Naive thymus-derived CD4-positive, alpha-beta T cell (primary cell): ENCODE measurements around the gene FRMPD4. TPM values are rescaled to one million over a fixed set of nuclear protein-coding genes. Genes with fewer than 3 reads are reported as not detected.
A peak's percentile ranks its signal among the peaks of the same experiment; 100 is the strongest.

ENCODE experiments used
- ATAC-seq: fragments of 150-1000 bp; cut with Tn5 transposase; 2 replicates; pipeline ENCODE4 v1.10.0; 2021; ENCODE audit warnings: mild to moderate bottlenecking, moderate library complexity
- CTCF ChIA-PET: fragments of 350-600 bp; sonication (Branson Sonifier 250); formaldehyde crosslinking; loops from one replicate; lab custom pipeline; 2021; ENCODE audit warnings: antibody characterized with exemption; lab: Charles Lee
- POLR2A ChIA-PET: fragments of 350-600 bp; sonication (Branson Sonifier 250); formaldehyde crosslinking; loops from one replicate; lab custom pipeline; 2021; ENCODE audit warnings: antibody characterized with exemption, inconsistent platforms; lab: Charles Lee
- DNase-seq, 9 donors: peaks; one replicate each; pipeline versions ENCODE4 v3.0.0 to v3.0.0-alpha.2; 2020 to 2022; ENCODE audit warnings: mixed read lengths in 1 of 9
- H3K27ac ChIP-seq: one replicate; pipeline ENCODE4 v1.7.0; 2013; ENCODE audit warnings: mild to moderate bottlenecking, low read depth, low read length, moderate library complexity
- H3K27me3 ChIP-seq, 2 donors: one replicate each; pipeline ENCODE4 v1.7.0; 2013; ENCODE audit warnings: low read length in 2 of 2, mild to moderate bottlenecking in 2 of 2, moderate library complexity in 2 of 2; ENCODE audit not compliant: control insufficient read depth in 2 of 2, insufficient read depth in 2 of 2
- H3K36me3 ChIP-seq, 3 experiments: 1 replicate in 2 of 3; 2 replicates in 1 of 3; pipeline ENCODE4 v1.7.0; 2013; ENCODE audit warnings: low read length in 3 of 3, mild to moderate bottlenecking in 3 of 3, moderate library complexity in 1 of 3; ENCODE audit not compliant: insufficient read depth in 3 of 3, control insufficient read depth in 2 of 3
- H3K4me1 ChIP-seq, 2 donors: one replicate each; pipeline ENCODE4 v1.7.0; 2013; ENCODE audit warnings: low read length in 2 of 2, mild to moderate bottlenecking in 2 of 2, moderate library complexity in 1 of 2; ENCODE audit not compliant: control insufficient read depth in 2 of 2, insufficient read depth in 2 of 2
- H3K4me3 ChIP-seq: 2 replicates; pipeline ENCODE4 v1.7.0; 2013; ENCODE audit warnings: mild to moderate bottlenecking, low read length
- H3K9me3 ChIP-seq, 3 experiments: 1 replicate in 2 of 3; 2 replicates in 1 of 3; pipeline ENCODE4 v1.7.0; 2013; ENCODE audit warnings: low read length in 3 of 3; ENCODE audit not compliant: control insufficient read depth in 2 of 3
- H3K27ac Mint-ChIP-seq, 9 donors: one replicate each; pipeline ENCODE4 v1.8.0; 2020 to 2022; ENCODE audit warnings: mixed read lengths in 9 of 9, mild to moderate bottlenecking in 8 of 9, moderate library complexity in 5 of 9, inconsistent platforms in 2 of 9
- H3K27me3 Mint-ChIP-seq, 5 donors: one replicate each; pipeline ENCODE4 v1.8.0; 2021 to 2022; ENCODE audit warnings: mixed read lengths in 5 of 5, mild to moderate bottlenecking in 1 of 5
- H3K36me3 Mint-ChIP-seq, 5 donors: one replicate each; pipeline ENCODE4 v1.8.0; 2020 to 2022; ENCODE audit warnings: mixed read lengths in 5 of 5, mild to moderate bottlenecking in 3 of 5, inconsistent platforms in 1 of 5
- H3K4me1 Mint-ChIP-seq, 7 donors: one replicate each; pipeline ENCODE4 v1.8.0; 2020 to 2022; ENCODE audit warnings: mixed read lengths in 7 of 7, mild to moderate bottlenecking in 3 of 7, inconsistent platforms in 1 of 7
- H3K4me3 Mint-ChIP-seq, 10 donors: one replicate each; pipeline ENCODE4 v1.8.0; 2020 to 2022; ENCODE audit warnings: mild to moderate bottlenecking in 10 of 10, mixed read lengths in 10 of 10, moderate library complexity in 6 of 10, inconsistent platforms in 2 of 10
- H3K9me3 Mint-ChIP-seq, 11 donors: one replicate each; pipeline ENCODE4 v1.8.0; 2020 to 2022; ENCODE audit warnings: mixed read lengths in 11 of 11, mild to moderate bottlenecking in 4 of 11, inconsistent platforms in 1 of 11, moderate library complexity in 1 of 11
- intact Hi-C, 2 donors: fragments of 100-400 bp; cut with micrococcal nuclease; formaldehyde crosslinking; loops; one replicate each; pipeline ENCODE4 v1.15.1; 2023
- polyA plus RNA-seq, 2 donors: library from polyadenylated mRNA; unstranded; fragments of 300-500 nt; fragmentation: Illumina TruSeq; gene quantifications; one replicate each; pipeline ENCODE4 v1.2.3, GENCODE V29; 2021
- total RNA-seq, 6 experiments: library from RNA in 5 of 6; stranded (reverse) in 5 of 6; gene quantifications; 1 replicate in 5 of 6; 2 replicates in 1 of 6; pipeline ENCODE4 v1.2.3 and lab custom pipeline; 2021 to 2026

FRMPD4 gene
- total RNA-seq: not detected
- not detected for polyA plus RNA-seq
- not detected for total RNA-seq (lab: John Stamatoyannopoulos, UW)

DNA sequence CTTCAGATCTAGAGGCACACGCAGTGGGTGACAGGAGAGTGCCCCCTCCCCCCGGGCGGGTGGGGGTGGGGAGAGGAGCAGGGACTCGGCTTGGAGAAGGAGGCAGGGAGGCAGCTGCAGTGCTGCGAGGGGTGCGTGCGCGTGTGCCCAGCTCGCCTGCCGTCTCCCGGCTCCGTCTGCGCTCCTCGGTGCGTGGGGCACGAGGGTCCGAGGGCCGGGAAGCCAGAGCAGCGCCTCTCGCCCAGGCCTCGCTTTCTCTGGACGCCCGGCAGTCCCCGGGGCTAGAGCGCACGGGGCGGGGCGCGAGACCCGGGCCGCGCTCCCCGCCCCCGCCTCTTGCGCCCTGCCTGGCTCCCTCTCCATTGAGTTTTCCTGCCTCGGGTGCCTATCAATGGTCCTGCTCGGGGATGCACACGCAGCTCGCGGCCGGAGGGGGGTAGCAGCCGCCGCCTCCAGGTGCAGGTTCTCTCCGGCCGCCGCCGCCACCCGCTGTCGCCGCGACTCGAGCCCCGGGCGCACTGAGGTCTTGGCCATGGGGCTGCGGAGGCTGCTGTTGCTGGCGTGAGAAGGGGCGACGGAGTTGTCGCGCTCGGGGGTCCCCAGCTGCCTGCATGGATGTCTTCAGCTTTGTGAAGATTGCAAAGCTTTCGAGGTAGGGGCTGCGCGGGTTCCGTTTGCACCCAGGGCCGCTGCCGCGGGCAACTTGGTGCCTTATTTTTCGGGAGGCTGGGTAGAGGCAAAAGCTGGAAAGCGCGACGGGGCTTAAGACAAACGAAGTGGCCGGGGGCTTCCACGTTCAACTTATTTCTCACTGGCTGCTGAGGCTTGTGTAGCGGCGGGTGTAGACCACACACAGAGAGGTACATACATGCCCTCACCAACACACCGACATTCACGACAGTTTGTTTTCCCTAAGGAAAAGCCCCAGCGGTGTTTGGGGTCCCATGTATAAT, at the start of gene FRMPD4:
Gene FRMPD4 (plus strand): TSS at position 113 of the 953 bp plus-strand sequence. CDS start 499 bp downstream, at position 612.
- ChIA-PET CTCF (no interaction called here), POLR2A (no interaction called here)
- Histone ChIP-seq H3K4me1 (no peaks in the 10 kb centered on the region), H3K27me3 (no peaks in the 10 kb centered on the region), H3K36me3 (no peaks in the 10 kb centered on the region), H3K9me3 (no peaks in the 10 kb centered on the region), H3K27ac (no peak within 1 kb of the TSS), H3K4me3 (no peak within 1 kb of the TSS)
- intact Hi-C loops: no loop called here
- peaks cover 9 to 30% (median 14%) of the 10 kb centered on the region in 5 donors for H3K27me3 Mint-ChIP-seq
- no peaks in the 10 kb centered on the region for H3K36me3 Mint-ChIP-seq
- DNase-seq (no peak), ATAC-seq (no peak)
- H3K4me1 Mint-ChIP-seq: peaks cover 0 to 6% (median 0%) of the 10 kb centered on the region in 7 donors
- peak within 1 kb of the TSS in 1 of 10 donors; percentile 5 for H3K4me3 Mint-ChIP-seq
- no peak within 1 kb of the TSS for H3K27ac Mint-ChIP-seq
- peaks cover 0 to 4% (median 0%) of the 10 kb centered on the region in 11 donors for H3K9me3 Mint-ChIP-seq

DNA sequence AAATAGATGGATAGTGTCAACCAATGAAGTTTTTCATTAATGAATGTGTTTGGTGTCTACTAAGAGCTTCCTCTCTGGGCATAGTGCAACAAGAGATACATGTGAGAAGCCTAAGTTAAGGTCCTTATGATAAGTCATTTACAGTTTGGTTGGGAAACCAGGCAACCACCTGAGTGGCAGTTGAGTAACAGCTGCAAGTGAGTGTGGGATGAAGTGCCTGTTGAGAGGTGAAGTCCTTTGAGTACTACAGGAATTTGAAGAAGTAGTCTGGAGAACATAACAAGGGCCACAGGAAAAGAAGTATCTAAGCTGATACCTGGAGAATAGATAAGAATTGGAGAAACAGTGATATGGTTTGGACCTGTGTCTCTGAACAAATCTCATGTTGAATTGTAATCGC, 48.5 kb upstream of the FRMPD4 start:
- Histone ChIP-seq H3K27me3 (no peaks in the 10 kb centered on the region), H3K27ac (no peak overlapping the region), H3K4me3 (no peak overlapping the region), H3K4me1 (no peaks in the 10 kb centered on the region), H3K36me3 (no peaks in the 10 kb centered on the region), H3K9me3 (no peaks in the 10 kb centered on the region)
- DNase-seq (no peak), ATAC-seq (no peak)
- H3K36me3 Mint-ChIP-seq: no peaks in the 10 kb centered on the region
- no peak overlapping the region for H3K4me3 Mint-ChIP-seq
- ChIA-PET CTCF (no interaction called here), POLR2A (no interaction called here)
- intact Hi-C loops: no loop called here
- no peaks in the 10 kb centered on the region for H3K4me1 Mint-ChIP-seq
- H3K27me3 Mint-ChIP-seq: peaks cover 0 to 9% (median 0%) of the 10 kb centered on the region in 5 donors
- H3K27ac Mint-ChIP-seq: no peak overlapping the region
- H3K9me3 Mint-ChIP-seq: peaks cover 0 to 7% (median 0%) of the 10 kb centered on the region in 11 donors

DNA sequence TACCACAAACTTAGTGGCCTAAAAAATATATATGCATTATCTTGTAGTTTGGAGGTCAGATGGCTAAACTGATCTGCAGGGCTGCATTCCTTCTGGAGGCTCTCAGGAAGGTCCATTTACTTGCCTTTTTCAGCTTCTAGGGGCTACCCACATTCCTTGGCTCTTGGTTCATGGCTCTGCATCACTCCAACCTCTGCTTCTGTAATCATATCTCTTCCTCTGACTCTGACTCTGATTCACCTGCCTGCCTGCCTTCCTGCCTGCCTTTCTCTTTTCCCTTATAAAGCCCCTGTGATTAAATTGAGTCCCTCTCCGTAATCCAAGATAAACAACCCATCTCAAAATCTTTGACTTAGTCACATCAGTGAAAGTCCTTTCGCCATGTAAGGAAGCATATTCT, 25.0 kb upstream of the FRMPD4 start:
- intact Hi-C loops: no loop called here
- H3K4me3 ChIP-seq: no peak overlapping the region
- H3K27ac Mint-ChIP-seq: no peak overlapping the region
- H3K9me3 Mint-ChIP-seq: peaks cover 0 to 9% (median 0%) of the 10 kb centered on the region in 11 donors
- no peaks in the 10 kb centered on the region for H3K9me3 ChIP-seq
- POLR2A ChIA-PET: no interaction called here
- H3K4me1 Mint-ChIP-seq: no peaks in the 10 kb centered on the region
- no peaks in the 10 kb centered on the region for H3K36me3 Mint-ChIP-seq
- no peaks in the 10 kb centered on the region for H3K36me3 ChIP-seq
- no peak for ATAC-seq
- no peak for DNase-seq
- no peaks in the 10 kb centered on the region for H3K4me1 ChIP-seq
- no peak overlapping the region for H3K4me3 Mint-ChIP-seq
- H3K27ac ChIP-seq: no peak overlapping the region
- H3K27me3 ChIP-seq: no peaks in the 10 kb centered on the region
- peaks cover 0 to 4% (median 0%) of the 10 kb centered on the region in 5 donors for H3K27me3 Mint-ChIP-seq
- CTCF ChIA-PET: no interaction called here

DNA sequence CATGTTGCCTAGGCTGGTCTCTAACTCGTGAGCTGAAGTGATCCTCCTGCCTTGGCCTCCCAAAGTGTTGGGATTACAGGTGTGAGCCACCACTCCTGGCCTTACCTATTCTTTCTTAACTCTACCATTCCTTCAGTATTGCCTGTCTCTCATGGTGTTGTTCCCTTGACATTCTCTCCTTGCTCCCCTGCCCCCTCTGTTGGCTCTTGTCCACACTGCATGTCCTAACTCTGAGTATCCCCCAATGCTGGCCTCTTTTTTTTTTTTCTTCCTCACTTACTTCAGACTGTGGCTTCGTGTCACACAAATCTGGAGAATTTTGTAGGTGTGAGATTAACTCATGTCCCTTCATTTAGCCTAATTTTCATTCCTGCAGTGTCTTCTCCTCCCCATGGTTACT, 22.9 kb upstream of the FRMPD4 start:
- no peak for DNase-seq
- Mint-ChIP-seq H3K4me3 (no peak overlapping the region), H3K36me3 (no peaks in the 10 kb centered on the region), H3K4me1 (no peaks in the 10 kb centered on the region), H3K27ac (no peak overlapping the region), H3K9me3 (peaks cover 0 to 5% (median 0%) of the 10 kb centered on the region in 11 donors), H3K27me3 (peaks cover 0 to 5% (median 0%) of the 10 kb centered on the region in 5 donors)
- no peaks in the 10 kb centered on the region for H3K36me3 ChIP-seq
- no peaks in the 10 kb centered on the region for H3K4me1 ChIP-seq
- no peak overlapping the region for H3K27ac ChIP-seq
- ATAC-seq: no peak
- H3K9me3 ChIP-seq: no peaks in the 10 kb centered on the region
- CTCF ChIA-PET: no interaction called here
- POLR2A ChIA-PET: no interaction called here
- H3K27me3 ChIP-seq: no peaks in the 10 kb centered on the region
- intact Hi-C loops: no loop called here
- H3K4me3 ChIP-seq: no peak overlapping the region

DNA sequence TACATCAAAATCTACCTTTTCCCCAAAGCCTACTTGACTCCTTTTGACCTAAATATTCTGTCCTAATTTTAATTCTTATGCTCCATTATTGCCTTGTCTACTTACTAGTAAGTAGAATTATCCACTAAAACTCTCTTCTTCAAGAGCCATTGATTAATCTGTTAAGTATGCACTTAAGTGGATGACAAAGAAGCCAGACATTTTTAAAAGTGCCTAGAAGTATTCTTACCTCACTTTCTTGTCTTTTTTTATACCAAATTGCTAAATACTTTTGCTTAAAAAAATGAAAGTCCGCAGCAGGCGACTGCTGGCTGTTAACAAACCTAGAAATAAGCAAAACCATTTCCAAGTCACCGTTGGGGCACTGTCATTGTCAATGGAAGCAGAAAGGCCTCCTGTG, 20.1 kb upstream of the FRMPD4 start:
- ChIA-PET CTCF (no interaction called here), POLR2A (no interaction called here)
- Histone ChIP-seq H3K27me3 (no peaks in the 10 kb centered on the region), H3K27ac (no peak overlapping the region), H3K4me1 (no peaks in the 10 kb centered on the region), H3K9me3 (no peaks in the 10 kb centered on the region), H3K36me3 (no peaks in the 10 kb centered on the region), H3K4me3 (no peak overlapping the region)
- H3K27me3 Mint-ChIP-seq: peaks cover 0 to 5% (median 0%) of the 10 kb centered on the region in 5 donors
- H3K27ac Mint-ChIP-seq: no peak overlapping the region
- H3K4me1 Mint-ChIP-seq: no peaks in the 10 kb centered on the region
- H3K9me3 Mint-ChIP-seq: peaks cover 0 to 5% (median 0%) of the 10 kb centered on the region in 11 donors
- no peaks in the 10 kb centered on the region for H3K36me3 Mint-ChIP-seq
- ATAC-seq: no peak
- no peak overlapping the region for H3K4me3 Mint-ChIP-seq
- intact Hi-C loops: no loop called here
- DNase-seq: no peak

DNA sequence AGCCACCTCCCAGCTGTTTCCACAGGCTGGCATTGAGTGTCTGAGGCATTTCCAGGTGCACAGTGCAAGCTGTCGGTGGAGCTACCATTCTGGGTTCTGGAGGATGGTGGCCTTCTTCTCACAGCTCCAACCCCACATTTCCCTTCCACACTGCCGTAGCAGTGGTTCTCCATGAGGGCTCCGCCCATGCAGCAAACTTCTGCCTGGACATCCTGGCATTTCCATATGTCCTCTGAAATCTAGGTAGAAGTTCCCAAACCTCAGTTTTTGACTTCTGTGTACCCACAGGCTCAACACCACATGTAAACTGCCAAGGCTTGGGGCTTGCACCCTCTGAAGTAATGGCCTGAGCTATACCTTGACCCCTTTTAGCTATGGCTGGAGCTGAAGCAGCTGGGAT, 10.3 kb upstream of the FRMPD4 start:
- Histone ChIP-seq H3K4me3 (no peak overlapping the region), H3K36me3 (no peaks in the 10 kb centered on the region), H3K27ac (no peak overlapping the region), H3K27me3 (no peaks in the 10 kb centered on the region), H3K4me1 (no peaks in the 10 kb centered on the region), H3K9me3 (peaks cover 0 to 9% (median 0%) of the 10 kb centered on the region in 3 experiments)
- Mint-ChIP-seq H3K27ac (no peak overlapping the region), H3K36me3 (no peaks in the 10 kb centered on the region), H3K27me3 (peaks cover 0 to 8% (median 0%) of the 10 kb centered on the region in 5 donors), H3K4me3 (no peak overlapping the region), H3K9me3 (peaks cover 0 to 27% (median 11%) of the 10 kb centered on the region in 11 donors), H3K4me1 (no peaks in the 10 kb centered on the region)
- ATAC-seq (no peak), DNase-seq (no peak)
- POLR2A ChIA-PET: no interaction called here
- intact Hi-C loops: no loop called here
- CTCF ChIA-PET: no interaction called here
